Ishikawa (cell line): ENCODE measurements around the gene HOXC11.
A peak's percentile ranks its signal among the peaks of the same experiment; 100 is the strongest.

Experiments
- CEBPB ChIP-seq: IDR thresholded peaks from 2 replicates; pipeline ENCODE4 v1.6.1; 2012
- CREB1 ChIP-seq: IDR thresholded peaks from 2 replicates; pipeline ENCODE4 v1.6.1; 2012; ENCODE audit warnings: low read depth
- EGR1 ChIP-seq: IDR thresholded peaks from 2 replicates; pipeline ENCODE4 v1.6.1; 2012
- EP300 ChIP-seq: IDR thresholded peaks from 2 replicates; pipeline ENCODE4 v1.6.1; 2012; ENCODE audit warnings: borderline replicate concordance
- FOXM1 ChIP-seq: IDR thresholded peaks from 2 replicates; pipeline ENCODE4 v1.6.1; 2012; ENCODE audit warnings: low read depth, borderline replicate concordance
- MAX ChIP-seq: IDR thresholded peaks from 2 replicates; pipeline ENCODE4 v1.6.1; 2012
- NFIC ChIP-seq: IDR thresholded peaks from 2 replicates; pipeline ENCODE4 v1.6.1; 2012
- RAD21 ChIP-seq: IDR thresholded peaks from 2 replicates; pipeline ENCODE4 v1.6.1; 2012; ENCODE audit warnings: low read depth
- REST ChIP-seq: IDR thresholded peaks from 2 replicates; pipeline ENCODE4 v1.6.1; 2012; ENCODE audit warnings: low read depth, mild to moderate bottlenecking
- TAF1 ChIP-seq: IDR thresholded peaks from 2 replicates; pipeline ENCODE4 v1.6.1; 2012; ENCODE audit warnings: low read depth, mild to moderate bottlenecking
- TCF12 ChIP-seq: IDR thresholded peaks from 2 replicates; pipeline ENCODE4 v1.6.1; 2012; ENCODE audit warnings: low read depth
- TEAD4 ChIP-seq: IDR thresholded peaks from 2 replicates; pipeline ENCODE4 v1.6.1; 2012
- YY1 ChIP-seq: IDR thresholded peaks from 2 replicates; pipeline ENCODE4 v1.6.1; 2012; ENCODE audit warnings: low read depth
- ZBTB7A ChIP-seq: IDR thresholded peaks from 2 replicates; pipeline ENCODE4 v1.6.1; 2012; ENCODE audit warnings: low read depth

Gene HOXC11

GRCh38 chr12:53951577-53952334 is 21.2 kb upstream of the HOXC11 start:
- no peak for TF ChIP-seq TEAD4
- TF ChIP-seq EP300: no peak

GRCh38 chr12:53952335-53952694 is 20.6 kb upstream of the HOXC11 start:
- TF ChIP-seq YY1 (no peak), TAF1 (no peak), CEBPB (no peak), EGR1 (no peak), EP300 (no peak), TCF12 (no peak), FOXM1 (no peak)

GRCh38 chr12:53952871-53953734 is 19.8 kb upstream of the HOXC11 start:
- TF ChIP-seq TEAD4: peak; percentile 69
- TF ChIP-seq CEBPB: no peak

GRCh38 chr12:53953831-53954693 is 18.9 kb upstream of the HOXC11 start:
- TF ChIP-seq MAX (no peak), REST (no peak), YY1 (no peak), CREB1 (no peak)

GRCh38 chr12:53954694-53955035 is 18.3 kb upstream of the HOXC11 start, which contains the start of gene HOXC12:
Gene HOXC12, plus strand, starts transcription at chr12:53954903. Its CDS starts 27 bp downstream, at chr12:53954930.
- no peak for TF ChIP-seq EGR1
- TF ChIP-seq MAX: no peak
- no peak for TF ChIP-seq TAF1
- TF ChIP-seq CEBPB: no peak
- TF ChIP-seq NFIC: no peak
- no peak for TF ChIP-seq ZBTB7A
- TF ChIP-seq RAD21: no peak
- TF ChIP-seq TCF12: no peak
- no peak for TF ChIP-seq FOXM1

GRCh38 chr12:53955036-53955775 is 17.7 kb upstream of the HOXC11 start:
- TF ChIP-seq NFIC: no peak
- TF ChIP-seq YY1: no peak
- no peak for TF ChIP-seq CEBPB
- TF ChIP-seq TCF12: no peak
- no peak for TF ChIP-seq MAX

GRCh38 chr12:53955776-53956250 is 17.1 kb upstream of the HOXC11 start:
- TF ChIP-seq REST (no peak), TAF1 (no peak), ZBTB7A (no peak)
